Activated naive CD4-positive, alpha-beta T cell treated with anti-CD3 and anti-CD28 coated beads, Interleukin-2, amount 10 ng/mL, durations not matched to agents 7 days and 5 days (primary cell): ENCODE measurements around the gene ATP6V0B.

Experiments used
- CTCF ChIA-PET: fragments of 350-600 bp; sonication (Branson Sonifier 250); formaldehyde crosslinking; loops from one replicate; lab custom pipeline; 2021; ENCODE audit warnings: antibody characterized with exemption; lab: Charles Lee
- DNase-seq: peaks from one replicate; pipeline ENCODE4 v3.0.0-alpha.2; 2020
- H3K27ac Mint-ChIP-seq: one replicate; pipeline ENCODE4 v1.8.0; 2021; ENCODE audit warnings: mild to moderate bottlenecking, moderate library complexity, mixed read lengths
- H3K27me3 Mint-ChIP-seq: one replicate; pipeline ENCODE4 v1.8.0; 2021; ENCODE audit warnings: mild to moderate bottlenecking, mixed read lengths
- H3K36me3 Mint-ChIP-seq: one replicate; pipeline ENCODE4 v1.8.0; 2021; ENCODE audit warnings: mixed read lengths
- H3K4me1 Mint-ChIP-seq: one replicate; pipeline ENCODE4 v1.8.0; 2021; ENCODE audit warnings: mixed read lengths
- H3K4me3 Mint-ChIP-seq: one replicate; pipeline ENCODE4 v1.8.0; 2021; ENCODE audit warnings: mild to moderate bottlenecking, moderate library complexity, mixed read lengths
- H3K9me3 Mint-ChIP-seq: one replicate; pipeline ENCODE4 v1.8.0; 2021; ENCODE audit warnings: mixed read lengths

The ATP6V0B gene

GRCh38 chr1:43974443-43975248 is at the start of gene ATP6V0B:
Gene ATP6V0B (plus strand): TSS chr1:43974960. CDS start chr1:43975041, 81 bp downstream.
- Mint-ChIP-seq H3K27me3 (peaks cover 5% of the 10 kb centered on the region), H3K4me3 (peak within 1 kb of the TSS; percentile 75), H3K9me3 (no peaks in the 10 kb centered on the region), H3K4me1 (peaks cover 63% of the 10 kb centered on the region), H3K36me3 (peaks cover 35% of the 10 kb centered on the region), H3K27ac (peak within 1 kb of the TSS; percentile 91)
- CTCF ChIA-PET, result interaction anchor here (0.9 to 2.2 kb wide), 2 partner anchors 38 to 40 kb away, joined by 4 to 15 read pairs; no protein-coding TSS in a partner anchor
- peak; percentile 97 for DNase-seq

- H3K36me3 Mint-ChIP-seq, result no peaks in the 10 kb centered on the region
- no peak for DNase-seq
- no peak overlapping the region for H3K27ac Mint-ChIP-seq
- no peaks in the 10 kb centered on the region for H3K4me1 Mint-ChIP-seq
- H3K4me3 Mint-ChIP-seq, result no peak overlapping the region
- H3K27me3 Mint-ChIP-seq, result no peaks in the 10 kb centered on the region
- no peaks in the 10 kb centered on the region for H3K9me3 Mint-ChIP-seq
- CTCF ChIA-PET, result interaction anchor here (4.6 kb wide), 1 partner anchor 9 kb away, joined by 22 read pairs; the partner anchor contains the start of gene ARTN
Measured at GRCh38 chr1:43925846-43926245, 48.9 kb upstream of the ATP6V0B start.

- Mint-ChIP-seq H3K9me3 (no peaks in the 10 kb centered on the region), H3K4me3 (no peak overlapping the region), H3K27ac (no peak overlapping the region), H3K27me3 (peaks cover 34% of the 10 kb centered on the region), H3K4me1 (peaks cover 14% of the 10 kb centered on the region), H3K36me3 (no peaks in the 10 kb centered on the region)
- peak; percentile 42 for DNase-seq
- CTCF ChIA-PET, result interaction anchor here (0.9 to 13.7 kb wide), 6 partner anchors 15 to 406 kb away, joined by 3 to 452 read pairs (median 3); no protein-coding TSS in a partner anchor
Measured at GRCh38 chr1:43930168-43930948, 44.4 kb upstream of the ATP6V0B start.

- CTCF ChIA-PET, result interaction anchor here (0.9 to 13.7 kb wide), 6 partner anchors 14 to 407 kb away, joined by 3 to 452 read pairs (median 3); no protein-coding TSS in a partner anchor
Measured at GRCh38 chr1:43930949-43931275, 43.8 kb upstream of the ATP6V0B start.

GRCh38 chr1:43931711-43932660 is 42.8 kb upstream of the ATP6V0B start:
- no peaks in the 10 kb centered on the region for H3K36me3 Mint-ChIP-seq
- H3K4me3 Mint-ChIP-seq, result no peak overlapping the region
- H3K4me1 Mint-ChIP-seq, result peaks cover 14% of the 10 kb centered on the region
- no peaks in the 10 kb centered on the region for H3K9me3 Mint-ChIP-seq
- H3K27me3 Mint-ChIP-seq, result peaks cover 48% of the 10 kb centered on the region
- no peak for DNase-seq
- CTCF ChIA-PET, result interaction anchor here (0.9 to 13.7 kb wide), 4 partner anchors 15 to 167 kb away, joined by 3 to 452 read pairs (median 54); partner anchors contain the start of gene IPO13
- H3K27ac Mint-ChIP-seq, result no peak overlapping the region

More at GRCh38 chr1:43930949-43931275, 43.8 kb upstream of the ATP6V0B start:
- H3K27ac Mint-ChIP-seq, result no peak overlapping the region
- no peaks in the 10 kb centered on the region for H3K9me3 Mint-ChIP-seq
- DNase-seq, result no peak
- H3K27me3 Mint-ChIP-seq, result peaks cover 40% of the 10 kb centered on the region
- H3K4me3 Mint-ChIP-seq, result no peak overlapping the region
- H3K36me3 Mint-ChIP-seq, result no peaks in the 10 kb centered on the region
- H3K4me1 Mint-ChIP-seq, result peaks cover 14% of the 10 kb centered on the region

GRCh38 chr1:43932786-43933385 is 41.9 kb upstream of the ATP6V0B start:
- no peak overlapping the region for H3K4me3 Mint-ChIP-seq
- peaks cover 14% of the 10 kb centered on the region for H3K4me1 Mint-ChIP-seq
- H3K9me3 Mint-ChIP-seq, result no peaks in the 10 kb centered on the region
- CTCF ChIA-PET, result interaction anchor here (0.8 to 13.7 kb wide), 11 partner anchors 8 to 409 kb away, joined by 3 to 452 read pairs (median 4); partner anchors contain the start of gene IPO13
- no peak overlapping the region for H3K27ac Mint-ChIP-seq
- H3K27me3 Mint-ChIP-seq, result peaks cover 55% of the 10 kb centered on the region
- H3K36me3 Mint-ChIP-seq, result no peaks in the 10 kb centered on the region
- DNase-seq, result no peak

- DNase-seq, result peak; percentile 25
- no peaks in the 10 kb centered on the region for H3K36me3 Mint-ChIP-seq
- peaks cover 55% of the 10 kb centered on the region for H3K27me3 Mint-ChIP-seq
- no peak within 1 kb of the TSS for H3K27ac Mint-ChIP-seq
- H3K9me3 Mint-ChIP-seq, result no peaks in the 10 kb centered on the region
- H3K4me3 Mint-ChIP-seq, result no peak within 1 kb of the TSS
- H3K4me1 Mint-ChIP-seq, result peaks cover 14% of the 10 kb centered on the region
- CTCF ChIA-PET, result interaction anchor here (0.6 to 13.7 kb wide), 28 partner anchors 8 to 703 kb away, joined by 3 to 452 read pairs (median 4); partner anchors contain the start of genes ATP6V0B, IPO13 and PTPRF
Measured at GRCh38 chr1:43933386-43934100, 41.2 kb upstream of the ATP6V0B start, which contains the start of gene ARTN. Gene ARTN (plus strand): TSS chr1:43933801. CDS start chr1:43935657, 1,856 bp downstream.

- no peaks in the 10 kb centered on the region for H3K36me3 Mint-ChIP-seq
- no peak overlapping the region for H3K4me3 Mint-ChIP-seq
- CTCF ChIA-PET, result interaction anchor here (0.6 to 13.7 kb wide), 78 partner anchors 9 to 707 kb away, joined by 3 to 452 read pairs (median 4); partner anchors contain the start of genes ATP6V0B, DPH2, IPO13 and PTPRF
- DNase-seq, result peak; percentile 70
- H3K27ac Mint-ChIP-seq, result no peak overlapping the region
- H3K9me3 Mint-ChIP-seq, result no peaks in the 10 kb centered on the region
- H3K27me3 Mint-ChIP-seq, result peaks cover 55% of the 10 kb centered on the region
- H3K4me1 Mint-ChIP-seq, result peaks cover 14% of the 10 kb centered on the region
Measured at GRCh38 chr1:43934101-43934985, 40.4 kb upstream of the ATP6V0B start.

- H3K27me3 Mint-ChIP-seq, result peaks cover 55% of the 10 kb centered on the region
- no peak for DNase-seq
- H3K4me1 Mint-ChIP-seq, result peaks cover 16% of the 10 kb centered on the region
- H3K27ac Mint-ChIP-seq, result no peak overlapping the region
- H3K36me3 Mint-ChIP-seq, result no peaks in the 10 kb centered on the region
- H3K9me3 Mint-ChIP-seq, result no peaks in the 10 kb centered on the region
- CTCF ChIA-PET, result interaction anchor here (0.6 to 13.7 kb wide), 69 partner anchors 10 to 708 kb away, joined by 3 to 452 read pairs (median 4); partner anchors contain the start of genes ATP6V0B, DPH2, IPO13 and PTPRF
- H3K4me3 Mint-ChIP-seq, result no peak overlapping the region
Measured at GRCh38 chr1:43934986-43935324, 39.8 kb upstream of the ATP6V0B start.

- Mint-ChIP-seq H3K9me3 (no peaks in the 10 kb centered on the region), H3K27ac (no peak overlapping the region), H3K4me1 (peaks cover 16% of the 10 kb centered on the region), H3K4me3 (no peak overlapping the region), H3K27me3 (peaks cover 55% of the 10 kb centered on the region), H3K36me3 (no peaks in the 10 kb centered on the region)
- CTCF ChIA-PET, result interaction anchor here (0.9 to 13.7 kb wide), 33 partner anchors 11 to 709 kb away, joined by 3 to 452 read pairs (median 5); partner anchors contain the start of genes ATP6V0B, IPO13 and PTPRF
- DNase-seq, result no peak
Measured at GRCh38 chr1:43935711-43936427, 38.9 kb upstream of the ATP6V0B start.
